Activated B cell treated with CpG ODN at 0.5 μM for 24 hours (primary cell): ENCODE data around the gene SNX13. TPM values are rescaled to one million over a fixed set of nuclear protein-coding genes. Genes with fewer than 3 reads are reported as not detected.

Experiments
- ATAC-seq: fragments of 200-7000 bp; cut with Tn5 transposase; one replicate; pipeline ENCODE4 v1.10.0; 2021; ENCODE audit warnings: low read depth, mild to moderate bottlenecking, moderate library complexity
- CTCF ChIA-PET: fragments of 350-600 bp; sonication (Branson Sonifier 250); formaldehyde crosslinking; loops from one replicate; lab custom pipeline; 2021; ENCODE audit warnings: antibody characterized with exemption; lab: Charles Lee
- POLR2A ChIA-PET: fragments of 350-600 bp; sonication (Branson Sonifier 250); formaldehyde crosslinking; loops from one replicate; lab custom pipeline; 2021; ENCODE audit warnings: antibody characterized with exemption; lab: Charles Lee
- DNase-seq: peaks from one replicate; pipeline ENCODE4 v3.0.0; 2022
- H3K27ac Mint-ChIP-seq: one replicate; pipeline ENCODE4 v1.8.0; 2020; ENCODE audit warnings: mixed read lengths
- H3K27me3 Mint-ChIP-seq: one replicate; pipeline ENCODE4 v1.8.0; 2021; ENCODE audit warnings: mixed read lengths
- H3K36me3 Mint-ChIP-seq: one replicate; pipeline ENCODE4 v1.8.0; 2021; ENCODE audit warnings: low read depth, mixed read lengths
- H3K4me1 Mint-ChIP-seq: one replicate; pipeline ENCODE4 v1.8.0; 2021; ENCODE audit warnings: mixed read lengths
- H3K4me3 Mint-ChIP-seq: one replicate; pipeline ENCODE4 v1.8.0; 2020; ENCODE audit warnings: mild to moderate bottlenecking, mixed read lengths
- H3K9me3 Mint-ChIP-seq: one replicate; pipeline ENCODE4 v1.8.0; 2020; ENCODE audit warnings: mixed read lengths
- intact Hi-C: fragments of 100-400 bp; cut with micrococcal nuclease; formaldehyde crosslinking; loops from one replicate; pipeline ENCODE4 v1.15.1; 2024
- total RNA-seq: library from RNA; stranded (reverse); gene quantifications from 2 replicates; pipeline ENCODE4 v1.2.3, GENCODE V29; 2022
- TF ChIP-seq, protein P1 (sequence below): fragments of 200-600 bp; IDR thresholded peaks from one replicate; pipeline ENCODE4 v1.8.0; 2022; ENCODE audit warnings: antibody characterized with exemption, mild to moderate bottlenecking

SNX13 gene
- total RNA-seq, 1 donor from 2014 or later, result 46.5 TPM

DNA sequence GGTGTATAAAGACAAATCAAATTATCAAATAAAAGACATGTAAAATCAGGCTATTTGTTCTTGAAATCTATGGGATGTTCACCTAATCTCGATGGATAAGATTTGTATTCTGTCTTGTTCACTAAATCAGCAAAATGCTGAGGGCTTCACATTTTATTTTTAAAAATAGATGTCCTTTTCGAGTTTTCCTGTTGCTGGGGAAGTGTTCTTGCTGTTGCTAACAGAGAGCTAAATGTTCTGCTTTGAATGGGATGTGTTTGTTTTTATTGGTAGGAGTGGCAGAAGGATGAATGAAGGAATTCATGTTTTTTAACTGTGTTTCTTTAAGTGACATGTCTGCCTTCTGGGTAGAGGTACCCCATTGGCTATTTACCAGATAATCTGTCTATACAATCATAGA, 7.3 kb upstream of the SNX13 start:
- H3K27me3 Mint-ChIP-seq, result no peaks in the 10 kb centered on the region
- no peak overlapping the region for H3K27ac Mint-ChIP-seq

DNA sequence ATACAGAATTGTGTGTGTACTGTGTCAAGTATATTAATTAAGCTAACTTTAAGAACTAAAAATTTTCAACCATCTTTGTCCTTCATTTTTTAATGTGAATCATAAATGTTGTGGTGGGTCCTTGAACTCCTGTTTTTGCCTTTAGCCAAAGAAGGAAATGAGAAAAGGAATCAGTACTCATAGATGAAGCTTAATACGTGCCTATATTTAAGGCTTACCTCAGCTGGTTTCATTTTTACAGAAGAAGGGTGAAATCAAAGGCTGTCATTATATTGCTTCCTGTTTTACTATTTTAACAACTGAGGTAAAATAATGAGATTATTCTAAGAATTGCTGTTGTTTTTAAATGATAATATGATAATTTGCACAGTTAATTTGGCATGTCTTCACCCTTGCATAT, 6.3 kb upstream of the SNX13 start:
- peak; percentile 75 for ATAC-seq
- H3K4me3 Mint-ChIP-seq, result peak overlapping the region; percentile 61
- no peak overlapping the region for H3K27ac Mint-ChIP-seq
- CTCF ChIA-PET, result no interaction called here
- no peak for DNase-seq
- H3K9me3 Mint-ChIP-seq, result no peaks in the 10 kb centered on the region
- POLR2A ChIA-PET, result interaction anchor here (0.7 to 1.0 kb wide), 2 partner anchors 9 to 13 kb away, joined by 3 to 4 read pairs; no protein-coding TSS in a partner anchor
- TF ChIP-seq, protein P1, sequence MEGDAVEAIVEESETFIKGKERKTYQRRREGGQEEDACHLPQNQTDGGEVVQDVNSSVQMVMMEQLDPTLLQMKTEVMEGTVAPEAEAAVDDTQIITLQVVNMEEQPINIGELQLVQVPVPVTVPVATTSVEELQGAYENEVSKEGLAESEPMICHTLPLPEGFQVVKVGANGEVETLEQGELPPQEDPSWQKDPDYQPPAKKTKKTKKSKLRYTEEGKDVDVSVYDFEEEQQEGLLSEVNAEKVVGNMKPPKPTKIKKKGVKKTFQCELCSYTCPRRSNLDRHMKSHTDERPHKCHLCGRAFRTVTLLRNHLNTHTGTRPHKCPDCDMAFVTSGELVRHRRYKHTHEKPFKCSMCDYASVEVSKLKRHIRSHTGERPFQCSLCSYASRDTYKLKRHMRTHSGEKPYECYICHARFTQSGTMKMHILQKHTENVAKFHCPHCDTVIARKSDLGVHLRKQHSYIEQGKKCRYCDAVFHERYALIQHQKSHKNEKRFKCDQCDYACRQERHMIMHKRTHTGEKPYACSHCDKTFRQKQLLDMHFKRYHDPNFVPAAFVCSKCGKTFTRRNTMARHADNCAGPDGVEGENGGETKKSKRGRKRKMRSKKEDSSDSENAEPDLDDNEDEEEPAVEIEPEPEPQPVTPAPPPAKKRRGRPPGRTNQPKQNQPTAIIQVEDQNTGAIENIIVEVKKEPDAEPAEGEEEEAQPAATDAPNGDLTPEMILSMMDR, result no peak
- H3K27me3 Mint-ChIP-seq, result no peaks in the 10 kb centered on the region
- intact Hi-C loops, result loop anchor here (10.0 kb wide), 1 partner anchor 548 kb away; the partner anchor contains the start of gene HDAC9
- H3K4me1 Mint-ChIP-seq, result peaks cover 16% of the 10 kb centered on the region
- H3K36me3 Mint-ChIP-seq, result no peaks in the 10 kb centered on the region

More for the DNA sequence above, 7.3 kb upstream of the SNX13 start:
- H3K36me3 Mint-ChIP-seq, result no peaks in the 10 kb centered on the region
- CTCF ChIA-PET, result no interaction called here
- no peak for DNase-seq
- POLR2A ChIA-PET, result no interaction called here
- intact Hi-C loops, result loop anchor here (10.0 kb wide), 1 partner anchor 547 kb away; the partner anchor contains the start of gene HDAC9
- ATAC-seq, result no peak
- TF ChIP-seq, protein P1, result no peak
- H3K4me1 Mint-ChIP-seq, result peaks cover 20% of the 10 kb centered on the region
- H3K9me3 Mint-ChIP-seq, result no peaks in the 10 kb centered on the region
- H3K4me3 Mint-ChIP-seq, result no peak overlapping the region

DNA sequence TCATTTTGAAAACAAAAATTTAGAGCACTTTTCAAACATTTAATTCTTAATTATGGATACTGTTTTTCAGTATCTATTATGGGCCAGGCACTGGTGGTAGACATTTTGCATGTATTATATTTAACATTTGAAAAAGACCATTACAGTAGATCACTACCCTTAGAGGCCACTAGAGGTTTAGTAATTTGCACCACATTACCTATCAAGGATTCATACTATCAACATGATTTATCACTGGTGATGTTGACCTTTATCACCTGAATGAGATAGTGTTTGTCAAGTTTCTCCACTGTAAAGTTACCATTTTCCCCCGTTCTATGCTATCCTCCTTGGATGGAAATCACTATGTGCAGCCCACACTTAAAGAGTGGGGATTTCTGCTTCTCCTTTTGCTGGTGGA, 4.4 kb upstream of the SNX13 start:
- TF ChIP-seq, protein P1, result no peak
- ChIA-PET CTCF (no interaction called here), POLR2A (no interaction called here)
- ATAC-seq (no peak), DNase-seq (no peak)
- peaks cover 22% of the 10 kb centered on the region for H3K4me1 Mint-ChIP-seq
- H3K27ac Mint-ChIP-seq, result no peak overlapping the region
- no peak overlapping the region for H3K4me3 Mint-ChIP-seq
- peaks cover 8% of the 10 kb centered on the region for H3K36me3 Mint-ChIP-seq
- no peaks in the 10 kb centered on the region for H3K27me3 Mint-ChIP-seq
- H3K9me3 Mint-ChIP-seq, result no peaks in the 10 kb centered on the region
- intact Hi-C loops, result loop anchor here (5.0 to 10.0 kb wide), 2 partner anchors 550 to 712 kb away; partner anchors contain the start of gene HDAC9

DNA sequence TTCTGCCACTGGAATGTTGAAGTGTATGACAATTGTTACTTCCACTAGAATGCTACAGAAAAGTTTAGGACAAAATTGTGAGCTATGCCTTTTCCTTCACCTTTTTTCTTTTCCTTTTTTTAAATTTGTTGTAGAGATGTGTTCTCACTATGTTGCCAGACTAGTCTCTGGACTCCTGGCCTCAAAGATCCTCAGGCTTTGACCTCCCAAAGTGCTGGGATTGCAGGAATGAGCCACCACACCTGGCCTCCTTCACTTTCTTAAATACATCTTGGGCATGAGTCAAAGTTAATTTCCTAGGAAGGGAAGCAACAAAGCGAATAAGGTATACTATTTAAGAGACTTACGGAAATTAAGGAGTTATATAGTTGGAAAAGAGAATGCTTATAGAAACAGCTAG, 2.7 kb upstream of the SNX13 start:
- H3K4me3 Mint-ChIP-seq, result no peak overlapping the region
- H3K4me1 Mint-ChIP-seq, result peaks cover 39% of the 10 kb centered on the region
- intact Hi-C loops, result loop anchor here (5.0 to 10.0 kb wide), 2 partner anchors 552 to 711 kb away; partner anchors contain the start of gene HDAC9
- H3K9me3 Mint-ChIP-seq, result no peaks in the 10 kb centered on the region
- H3K36me3 Mint-ChIP-seq, result peaks cover 12% of the 10 kb centered on the region
- ATAC-seq (no peak), DNase-seq (no peak)
- ChIA-PET POLR2A (no interaction called here), CTCF (no interaction called here)
- TF ChIP-seq, protein P1, result no peak
- no peaks in the 10 kb centered on the region for H3K27me3 Mint-ChIP-seq
- peak overlapping the region; percentile 16 for H3K27ac Mint-ChIP-seq

DNA sequence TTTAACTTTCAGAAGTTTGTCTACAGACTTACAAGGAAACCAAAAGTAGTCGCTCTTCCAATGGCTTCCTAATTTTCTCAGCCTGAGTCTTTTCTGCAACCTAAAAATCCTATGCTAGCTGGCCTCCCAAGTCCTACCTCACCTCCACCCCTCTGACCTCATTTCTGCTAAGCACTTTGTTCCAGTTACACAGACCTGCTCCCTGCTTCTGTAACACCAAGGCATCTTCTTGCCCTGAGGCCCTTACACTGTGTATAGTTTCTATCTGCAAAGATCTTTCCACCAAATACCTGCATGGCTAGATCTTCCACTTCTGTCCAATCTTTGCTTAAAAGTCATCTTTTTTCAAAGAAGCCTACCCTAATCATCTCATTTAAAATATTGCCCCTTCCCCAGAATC, 1.9 kb upstream of the SNX13 start:
- Mint-ChIP-seq H3K9me3 (no peaks in the 10 kb centered on the region), H3K27me3 (no peaks in the 10 kb centered on the region), H3K27ac (no peak overlapping the region), H3K36me3 (peaks cover 12% of the 10 kb centered on the region), H3K4me1 (peaks cover 40% of the 10 kb centered on the region), H3K4me3 (peak overlapping the region; percentile 13)
- TF ChIP-seq, protein P1, result no peak
- ATAC-seq (no peak), DNase-seq (no peak)
- POLR2A ChIA-PET, result no interaction called here
- intact Hi-C loops, result loop anchor here (5.0 to 10.0 kb wide), 2 partner anchors 553 to 710 kb away; partner anchors contain the start of gene HDAC9
- CTCF ChIA-PET, result no interaction called here
